NCI-H187 treated with DMSO at 0.1 percent for 48 hours (cell line): ENCODE data around the gene CLEC1A.
"Not testable (repeated sequence)": the region's sequence is repeated elsewhere in the genome, so short reads cannot be mapped to it uniquely, and the experiment has no call there.

ENCODE experiments used
- DNase-seq: peaks from one replicate; lab custom pipeline; 2025; lab: John Stamatoyannopoulos, UW

The CLEC1A gene

GRCh38 chr12:10048526-10048925, 50.3 kb downstream of the CLEC1A start:
- DNase-seq, result no peak

GRCh38 chr12:10042167-10042566, 56.6 kb downstream of the CLEC1A start:
- DNase-seq, result no peak

GRCh38 chr12:10033783-10034545, 64.8 kb downstream of the CLEC1A start:
- no peak for DNase-seq

- DNase-seq, result no peak
Measured at GRCh38 chr12:10031771-10032175, 67.0 kb downstream of the CLEC1A start.

GRCh38 chr12:10031321-10031720, 67.5 kb downstream of the CLEC1A start:
- no peak for DNase-seq

- no peak for DNase-seq
Measured at GRCh38 chr12:10030446-10030845, 68.3 kb downstream of the CLEC1A start, which contains the start of gene CLEC9A. Gene CLEC9A, plus strand, starts transcription at chr12:10030682. Its CDS starts 22,006 bp downstream, at chr12:10052688.

- no peak for DNase-seq
Measured at GRCh38 chr12:10027721-10028120, 71.1 kb downstream of the CLEC1A start.

- no peak for DNase-seq
Measured at GRCh38 chr12:10027311-10027710, 71.5 kb downstream of the CLEC1A start.

- DNase-seq, result not testable (repeated sequence)
Measured at GRCh38 chr12:10026666-10027065, 72.1 kb downstream of the CLEC1A start.

- DNase-seq, result no peak
Measured at GRCh38 chr12:10025236-10025635, 73.5 kb downstream of the CLEC1A start.

GRCh38 chr12:10021342-10021741, 77.4 kb downstream of the CLEC1A start:
- DNase-seq, result no peak
